Measurements from ENCODE around the gene FAM78B. TPM values are rescaled to one million over a fixed set of nuclear protein-coding genes. Genes with fewer than 3 reads are reported as not detected.

Gene FAM78B
- total and polyA plus RNA-seq, 10 of the 15 experiments (the other 5 are each of a cell fraction or from before 2014, with no cell fraction given), result 0.10 to 4.9 (median 1.6) TPM

GRCh38 chr1:166116026-166116425 is 50.8 kb downstream of the FAM78B start (continued):
- no peak for TF ChIP-seq NKRF (conservative IDR thresholded peaks at IDR 0.05)
- TF ChIP-seq SREBF1 (IDR thresholded peaks at IDR 0.05; ENCODE audit: low read length), result no peak
- TF ChIP-seq CHD4 (IDR thresholded peaks at IDR 0.05), result no peak
- TF ChIP-seq HCFC1 (IDR thresholded peaks at IDR 0.05; ENCODE audit: low read length), result no peak
- no peak for TF ChIP-seq ZNF622 (IDR thresholded peaks at IDR 0.05)

- Histone ChIP-seq H3K4me3 (no peak overlapping the region), H3K36me3 (ENCODE audit: control insufficient read depth in 2 of 2, insufficient read depth in 2 of 2, low read length in 1 of 2) (no peaks in the 10 kb centered on the region), H3K9me3 (replicated peaks; ENCODE audit: control insufficient read depth, insufficient read depth, low read length) (no peaks in the 10 kb centered on the region), H4K20me1 (ENCODE audit: control insufficient read depth, insufficient read depth) (no peaks in the 10 kb centered on the region), H3K27me3 (replicated peaks in 1 of 2; ENCODE audit: control insufficient read depth in 2 of 2, insufficient read depth in 2 of 2, low read length in 1 of 2) (no peaks in the 10 kb centered on the region), H3K27ac (ENCODE audit: control insufficient read depth, insufficient read depth) (no peak overlapping the region), H2AFZ (ENCODE audit: control insufficient read depth, low read depth, low read length) (no peak overlapping the region), H3K79me2 (ENCODE audit: control insufficient read depth, insufficient read depth, low read length) (no peaks in the 10 kb centered on the region), H3K4me2 (ENCODE audit: control insufficient read depth, insufficient read depth) (no peak overlapping the region), H3K4me1 (ENCODE audit: control insufficient read depth, insufficient read depth, low read length) (no peaks in the 10 kb centered on the region), H3K9ac (ENCODE audit: control insufficient read depth, insufficient read depth, low read length) (no peak overlapping the region)
- WGBS (ENCODE audit: insufficient coverage, insufficient replicate concordance, low lambda C conversion rate, missing lambda C conversion rate), result 0% methylated on average over 1 of the region's 1 CpG
- no peak for ATAC-seq
- BruUV-seq (replicated peaks), result no TSS peak
- no peak for DNase-seq (ENCODE audit: low read depth, low spot score)
- SMC1A ChIA-PET (ENCODE audit: uncharacterized antibody, unreplicated experiment), result no interaction called here
- CTCF ChIA-PET, result interaction anchor here (1.2 kb wide), 1 partner anchor 22 kb away, joined by 4 read pairs; no protein-coding TSS in a partner anchor
- intact Hi-C loops (cut with micrococcal nuclease; ENCODE audit: unreplicated experiment), result no loop called here
- TF ChIP-seq KLF5 (IDR thresholded peaks at IDR 0.05; ENCODE audit: partially characterized antibody) (no peak), ELK1 (IDR thresholded peaks at IDR 0.05; ENCODE audit: low read depth, low read length) (no peak), SIX5 (IDR thresholded peaks at IDR 0.05; ENCODE audit: low read depth, low read length, severe bottlenecking) (no peak), ZBTB11 (CRISPR knock-in tag; IDR thresholded peaks at IDR 0.05) (no peak), HCFC1 (IDR thresholded peaks at IDR 0.05; ENCODE audit: low read length) (no peak), ZNF384 (IDR thresholded peaks at IDR 0.05; ENCODE audit: borderline replicate concordance, low read depth, low read length) (no peak), NR2C2 (IDR thresholded peaks at IDR 0.05; ENCODE audit: borderline replicate concordance, control insufficient read depth, insufficient read length, low read depth) (no peak)
- POLR2A ChIA-PET, result no interaction called here
- RAD21 ChIA-PET (ENCODE audit: unreplicated experiment), result no interaction called here
- FAIRE-seq, result no peak
- in situ Hi-C loops (cut with MboI), result no loop called here
Measured at GRCh38 chr1:166114419-166114818, 52.4 kb downstream of the FAM78B start.

Measured in GM12878 (cell line).